HG02943 (cell line): ENCODE measurements around the gene COG2.
"Not testable (repeated sequence)": the region's sequence is repeated elsewhere in the genome, so short reads cannot be mapped to it uniquely, and the experiment has no call there.

Experiments
- ATAC-seq: cut with Tn5 transposase; IDR thresholded peaks from one replicate; pipeline ENCODE4 v1.9.1; 2021; ENCODE audit warnings: mild to moderate bottlenecking, low read depth, moderate library complexity; ENCODE audit not compliant: unreplicated experiment

The COG2 gene, protein sequence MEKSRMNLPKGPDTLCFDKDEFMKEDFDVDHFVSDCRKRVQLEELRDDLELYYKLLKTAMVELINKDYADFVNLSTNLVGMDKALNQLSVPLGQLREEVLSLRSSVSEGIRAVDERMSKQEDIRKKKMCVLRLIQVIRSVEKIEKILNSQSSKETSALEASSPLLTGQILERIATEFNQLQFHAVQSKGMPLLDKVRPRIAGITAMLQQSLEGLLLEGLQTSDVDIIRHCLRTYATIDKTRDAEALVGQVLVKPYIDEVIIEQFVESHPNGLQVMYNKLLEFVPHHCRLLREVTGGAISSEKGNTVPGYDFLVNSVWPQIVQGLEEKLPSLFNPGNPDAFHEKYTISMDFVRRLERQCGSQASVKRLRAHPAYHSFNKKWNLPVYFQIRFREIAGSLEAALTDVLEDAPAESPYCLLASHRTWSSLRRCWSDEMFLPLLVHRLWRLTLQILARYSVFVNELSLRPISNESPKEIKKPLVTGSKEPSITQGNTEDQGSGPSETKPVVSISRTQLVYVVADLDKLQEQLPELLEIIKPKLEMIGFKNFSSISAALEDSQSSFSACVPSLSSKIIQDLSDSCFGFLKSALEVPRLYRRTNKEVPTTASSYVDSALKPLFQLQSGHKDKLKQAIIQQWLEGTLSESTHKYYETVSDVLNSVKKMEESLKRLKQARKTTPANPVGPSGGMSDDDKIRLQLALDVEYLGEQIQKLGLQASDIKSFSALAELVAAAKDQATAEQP

GRCh38 chr1:230642263-230642959 lies at the start of gene COG2:
COG2 (plus strand) TSS chr1:230642481; CDS start chr1:230642607, 126 bp downstream.
- peak; percentile 89 for ATAC-seq

GRCh38 chr1:230592848-230593414 lies 49.4 kb upstream of the COG2 start:
- no peak for ATAC-seq

GRCh38 chr1:230594214-230594773 lies 48.0 kb upstream of the COG2 start:
- no peak for ATAC-seq

DNA sequence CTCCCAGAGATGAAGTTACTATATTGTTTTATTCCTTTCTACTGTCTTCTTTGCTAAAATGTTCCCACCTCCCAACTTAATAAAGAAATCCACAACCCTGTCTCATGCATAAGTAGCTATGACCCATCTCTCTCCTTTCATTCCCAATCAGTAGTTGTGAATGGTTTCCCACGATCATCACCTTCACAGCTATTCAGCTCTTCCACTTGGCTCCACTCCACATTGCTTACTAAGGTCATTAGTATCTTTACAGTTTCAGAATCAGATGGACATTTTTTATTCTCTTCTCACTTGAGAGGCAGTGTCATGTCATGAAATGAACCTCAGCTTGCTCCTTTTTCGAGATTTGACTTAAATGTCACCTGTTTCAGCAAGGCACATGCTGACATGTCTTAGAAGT lies 47.1 kb upstream of the COG2 start:
- ATAC-seq: no peak

- no peak for ATAC-seq
These were observed 46.0 kb upstream of the COG2 start for GRCh38 chr1:230596306-230596705.

DNA sequence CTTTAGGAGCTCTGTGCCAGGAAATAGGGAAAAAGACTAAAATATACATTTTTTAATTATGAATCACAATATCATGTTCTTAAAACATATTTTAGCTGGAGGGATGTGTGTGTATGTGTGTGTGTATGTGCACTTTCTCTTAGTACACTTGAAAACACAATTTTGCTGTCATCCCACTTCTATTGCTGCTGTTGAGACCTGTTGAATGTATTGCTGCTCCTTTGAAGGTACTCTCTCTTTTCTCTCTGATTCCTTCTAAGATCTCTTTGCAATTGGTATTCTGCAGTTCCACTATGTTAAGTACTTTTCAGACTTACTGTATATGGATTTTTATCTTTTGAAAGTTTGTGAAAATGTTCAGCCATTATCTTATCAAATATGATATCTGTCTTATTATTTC lies 43.5 kb upstream of the COG2 start:
- ATAC-seq: no peak

GRCh38 chr1:230599926-230600656 lies 42.2 kb upstream of the COG2 start:
- ATAC-seq: no peak

DNA sequence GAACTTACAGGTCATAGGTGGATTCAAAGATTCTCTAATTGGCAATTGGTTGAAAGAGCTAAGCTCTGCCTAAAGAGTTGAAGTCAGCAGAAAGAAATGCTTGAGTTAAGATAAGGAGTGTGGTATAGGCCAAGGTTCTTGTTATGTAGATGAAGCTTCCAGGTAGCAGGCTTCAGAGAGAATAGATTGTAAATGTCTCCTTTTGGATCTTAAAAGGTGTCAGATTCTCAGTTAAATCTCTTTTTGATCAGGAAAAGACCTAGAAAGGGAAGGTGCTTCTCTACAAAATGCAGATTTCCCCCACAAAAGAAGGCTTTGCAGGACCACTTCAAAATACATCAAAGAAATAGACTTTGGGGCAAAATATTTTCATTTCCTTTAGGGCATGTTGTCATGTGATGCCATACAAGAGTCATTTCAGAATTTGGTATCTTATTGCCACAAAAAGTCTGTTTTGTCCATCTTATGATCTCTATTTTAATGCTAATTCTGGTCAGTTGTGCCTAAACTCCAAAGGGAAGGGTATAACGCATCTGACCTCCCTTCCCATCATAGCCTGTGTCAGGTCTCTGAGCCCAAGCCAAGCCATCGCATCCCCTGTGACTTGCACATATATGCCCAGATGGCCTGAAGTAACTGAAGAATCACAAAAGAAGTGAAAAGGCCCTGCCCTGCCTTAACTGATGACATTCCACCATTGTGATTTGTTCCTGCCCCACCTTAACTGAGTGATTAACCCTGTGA lies 41.5 kb upstream of the COG2 start:
- ATAC-seq: not testable (repeated sequence)

- no peak for ATAC-seq
These were observed 33.1 kb upstream of the COG2 start for GRCh38 chr1:230609208-230609607.

- ATAC-seq: no peak
These were observed 31.7 kb upstream of the COG2 start for GRCh38 chr1:230610589-230610988.

DNA sequence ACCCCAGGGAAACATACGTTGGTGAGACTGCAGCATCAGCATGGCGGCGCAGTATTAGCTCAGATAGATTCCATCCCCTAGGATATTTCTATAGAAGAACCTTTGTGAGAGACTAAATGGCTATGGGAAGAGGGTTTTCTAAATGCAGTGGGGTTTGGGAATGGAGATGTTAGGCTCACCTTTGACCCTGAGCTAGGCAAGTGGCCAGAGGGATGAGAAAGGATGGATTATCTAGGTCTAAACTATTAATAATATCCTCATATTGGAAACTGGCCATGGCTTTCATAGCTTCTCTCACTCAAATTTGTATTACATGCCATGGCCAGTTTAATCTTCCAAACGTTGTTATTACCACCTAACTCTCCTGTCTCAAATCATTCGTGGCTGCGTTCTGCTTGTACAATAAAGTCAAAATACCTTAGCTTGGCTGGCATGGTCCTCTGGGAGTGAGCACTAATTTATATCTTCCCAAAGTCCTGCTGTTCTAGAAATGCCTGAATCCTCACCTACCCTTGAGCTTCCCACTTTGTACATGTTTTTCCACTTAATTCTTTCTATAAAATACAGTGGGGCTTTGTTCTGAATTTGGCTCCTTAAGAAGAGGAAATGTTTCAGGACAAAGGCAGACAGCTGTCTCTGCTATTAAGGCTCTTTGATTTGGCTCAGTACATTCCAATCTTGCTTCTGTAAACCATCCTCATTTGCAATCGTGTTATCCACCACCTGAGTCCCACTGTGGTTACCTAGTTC lies 31.0 kb upstream of the COG2 start:
- ATAC-seq: no peak

DNA sequence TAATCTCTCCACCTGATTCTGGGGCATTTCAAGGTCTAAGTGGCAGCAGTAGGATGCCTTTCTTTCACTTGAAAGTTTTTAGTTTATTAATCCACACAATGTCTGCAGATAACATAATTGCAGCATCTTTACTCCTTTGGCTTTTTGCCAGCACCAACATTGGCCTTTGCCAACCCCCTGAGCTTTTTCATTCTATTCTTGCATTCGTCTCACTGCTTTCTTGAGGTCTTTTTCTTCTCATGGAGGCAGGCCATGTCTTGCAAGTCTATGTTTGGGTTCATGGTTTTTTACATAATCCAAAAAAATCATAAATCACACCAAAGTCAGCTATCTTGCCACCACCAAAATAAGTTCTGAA lies 30.4 kb upstream of the COG2 start:
- no peak for ATAC-seq

DNA sequence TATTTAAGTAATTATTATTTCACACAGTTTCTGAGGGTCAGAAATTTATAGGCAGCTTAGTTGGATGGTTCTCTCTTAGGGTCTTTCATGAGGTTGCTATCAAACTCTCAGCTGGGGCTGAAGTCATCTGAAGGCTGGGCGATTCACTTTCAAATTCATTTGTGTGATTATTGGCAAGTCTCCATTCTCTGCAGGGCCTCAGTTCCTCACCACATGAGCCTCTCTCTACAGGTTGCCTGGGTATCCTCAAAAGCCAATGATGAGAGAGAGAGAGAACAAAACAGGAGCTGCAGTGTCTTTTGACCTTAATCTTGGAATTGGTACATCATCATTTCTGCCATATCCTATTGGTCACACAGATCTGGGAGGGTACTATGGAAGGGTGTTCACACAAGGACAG lies 29.6 kb upstream of the COG2 start:
- ATAC-seq: no peak

GRCh38 chr1:230614121-230614520 lies 28.2 kb upstream of the COG2 start:
- no peak for ATAC-seq

DNA sequence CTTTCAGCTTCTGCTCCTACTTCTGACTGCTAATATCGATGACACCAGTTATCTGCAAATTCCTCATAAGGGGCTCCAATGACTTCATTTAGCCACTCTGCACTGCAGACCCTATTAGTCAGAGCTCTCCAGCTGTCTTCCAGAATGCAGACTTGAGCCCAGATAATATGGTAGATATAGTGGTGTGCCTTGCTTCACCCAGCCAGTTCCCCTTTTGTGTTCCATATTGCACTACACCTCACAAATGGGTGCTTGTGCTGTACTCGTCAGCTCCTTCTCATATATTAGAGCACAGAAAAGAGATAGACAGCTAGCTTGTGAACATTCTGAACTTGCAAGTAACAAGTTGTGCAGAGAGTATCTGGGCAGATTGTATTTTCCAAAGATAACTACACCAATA lies 23.7 kb upstream of the COG2 start:
- ATAC-seq: no peak

DNA sequence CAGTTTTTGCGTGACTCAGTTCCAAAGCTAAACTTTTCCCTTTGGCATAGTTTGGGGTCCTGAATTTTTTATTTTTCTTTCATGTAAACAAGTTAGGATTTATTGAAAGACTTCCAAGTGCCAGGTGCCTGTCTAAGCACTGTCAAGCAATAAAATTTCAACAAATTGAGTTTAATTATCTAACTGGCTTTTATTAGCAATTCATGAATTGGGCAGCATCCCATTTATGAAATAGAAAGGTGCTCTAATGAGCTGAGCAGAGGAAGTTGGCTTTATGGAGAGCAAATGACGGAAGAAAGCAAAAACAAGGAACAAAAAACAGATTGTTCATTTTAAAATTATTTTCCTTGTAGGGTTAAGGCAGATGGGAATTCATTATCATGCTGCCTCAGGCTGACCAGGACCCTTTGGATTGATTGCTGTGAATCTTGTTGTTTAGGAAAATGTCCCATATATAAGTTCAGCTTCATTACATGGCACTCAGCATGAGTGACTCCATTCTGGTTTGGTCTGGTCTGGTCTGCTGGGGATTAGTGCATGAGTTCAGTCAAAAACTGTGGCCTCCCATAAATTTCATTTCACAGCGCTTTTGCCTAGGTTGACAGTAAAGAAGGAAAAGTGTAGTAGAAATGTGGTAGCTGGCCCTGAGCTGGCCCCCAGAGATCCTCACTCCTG lies 21.5 kb upstream of the COG2 start:
- no peak for ATAC-seq

DNA sequence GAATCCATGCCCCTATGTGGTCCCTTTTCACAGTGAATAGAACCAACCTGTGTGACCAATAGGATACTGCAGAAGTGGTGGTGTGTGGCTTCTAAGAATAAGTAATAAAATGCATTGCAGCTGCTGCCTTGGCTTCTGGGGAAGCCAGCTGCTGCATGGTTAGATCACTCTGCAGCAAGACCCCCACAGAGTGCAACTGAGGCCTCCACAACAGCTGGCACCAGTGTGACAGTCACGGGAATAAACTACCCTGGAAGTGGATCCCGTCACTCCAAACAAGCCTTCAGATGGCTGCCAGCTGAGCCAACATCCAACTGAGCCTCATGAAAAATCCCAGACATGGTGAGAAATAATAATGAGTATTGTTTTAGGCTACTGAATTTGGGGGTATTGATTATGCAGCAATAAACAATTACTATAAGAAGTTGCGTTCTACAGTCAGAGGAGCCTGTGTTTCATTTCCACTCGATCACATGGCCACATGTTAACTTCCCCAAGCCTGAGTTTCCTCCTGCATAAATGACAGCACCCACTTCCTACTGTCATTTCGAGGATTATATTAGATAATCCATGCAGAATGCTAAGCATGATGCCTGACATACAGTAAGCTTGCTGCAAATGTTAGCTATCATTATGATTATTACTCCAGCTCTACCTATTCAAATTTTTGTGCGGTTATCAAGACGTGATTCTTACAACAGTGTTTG lies 20.8 kb upstream of the COG2 start:
- ATAC-seq: no peak

- no peak for ATAC-seq
These were observed 20.1 kb upstream of the COG2 start for GRCh38 chr1:230622151-230622550.
